ELF-1 (cell line): Measurements from ENCODE around the gene SCN3B.

ENCODE experiments used
- DNase-seq: peaks from one replicate; pipeline ENCODE4 v3.0.0-alpha.2; 2016; ENCODE audit warnings: low read depth, low spot score

SCN3B gene

DNA sequence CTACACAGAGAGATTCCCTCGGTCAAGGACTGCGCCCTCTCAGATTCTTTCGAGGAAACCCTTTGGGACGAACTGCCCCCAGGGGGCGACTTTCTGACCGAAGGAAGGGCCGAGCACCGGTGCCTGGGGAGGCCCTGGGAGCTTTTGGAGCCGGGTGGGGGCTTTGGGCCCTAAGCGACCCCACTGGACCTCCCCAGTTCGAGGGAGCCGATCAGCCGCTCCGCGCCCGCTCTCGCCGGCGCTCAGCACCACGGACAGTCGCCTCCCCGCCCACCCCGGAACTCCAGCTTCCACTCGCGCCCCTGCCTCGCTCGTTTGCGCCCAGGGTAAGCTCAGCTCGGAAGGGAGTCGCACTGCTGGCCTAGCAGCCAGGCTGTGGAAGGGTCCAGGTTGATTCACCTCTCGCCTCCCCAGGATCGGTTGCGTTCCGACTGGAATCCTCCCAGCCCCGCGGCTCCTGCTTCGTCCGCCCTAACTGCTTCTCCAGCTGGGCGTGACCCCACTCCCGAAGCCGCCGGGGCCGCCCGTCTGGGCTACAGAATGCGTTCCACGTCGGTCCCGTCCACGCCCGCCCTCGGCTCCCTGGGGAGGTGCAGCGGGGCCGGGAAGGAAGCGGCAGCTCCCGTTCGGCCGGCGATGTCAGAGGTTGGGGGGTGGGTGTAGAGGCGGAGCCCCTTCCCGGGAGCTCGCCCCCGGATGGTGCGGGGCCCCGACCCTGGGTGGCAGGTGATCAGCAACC, 428 bp downstream of the SCN3B start:
- peak; percentile 72 for DNase-seq

DNA sequence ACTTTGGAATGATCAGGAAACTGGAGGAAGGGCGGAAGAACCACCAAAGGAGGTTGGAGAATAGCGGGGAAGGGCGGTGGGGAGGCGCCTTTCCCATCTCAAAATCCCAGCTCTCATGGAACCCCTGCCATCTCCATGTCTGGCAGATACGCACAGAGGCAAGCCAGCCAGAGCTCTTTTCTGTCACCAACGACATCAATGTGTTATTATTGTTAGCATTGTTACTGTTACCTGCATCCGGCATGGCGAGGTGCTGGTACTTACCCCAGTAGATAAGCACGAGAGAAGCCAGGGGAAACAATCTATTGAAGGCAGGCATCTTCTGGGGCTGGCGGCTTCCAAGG, 969 bp downstream of the SCN3B start:
- DNase-seq: no peak

DNA sequence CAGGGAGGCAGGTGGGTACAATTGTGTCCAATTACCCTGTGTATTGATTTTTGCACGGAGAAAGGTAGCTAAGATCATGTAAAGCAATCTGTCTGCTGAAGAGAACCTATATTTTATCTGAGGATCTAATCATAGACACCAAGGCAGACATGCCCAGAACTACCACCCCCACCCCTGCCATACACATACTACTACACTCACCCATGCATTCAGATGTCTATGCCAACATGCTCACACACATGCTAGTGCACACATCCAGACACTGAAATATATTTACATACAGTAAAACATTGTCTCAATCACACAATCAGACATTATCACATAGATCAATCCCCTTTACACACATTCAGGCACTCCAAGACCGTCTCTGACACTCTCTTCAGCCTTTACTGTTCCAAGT, 1.8 kb downstream of the SCN3B start:
- DNase-seq: no peak

DNA sequence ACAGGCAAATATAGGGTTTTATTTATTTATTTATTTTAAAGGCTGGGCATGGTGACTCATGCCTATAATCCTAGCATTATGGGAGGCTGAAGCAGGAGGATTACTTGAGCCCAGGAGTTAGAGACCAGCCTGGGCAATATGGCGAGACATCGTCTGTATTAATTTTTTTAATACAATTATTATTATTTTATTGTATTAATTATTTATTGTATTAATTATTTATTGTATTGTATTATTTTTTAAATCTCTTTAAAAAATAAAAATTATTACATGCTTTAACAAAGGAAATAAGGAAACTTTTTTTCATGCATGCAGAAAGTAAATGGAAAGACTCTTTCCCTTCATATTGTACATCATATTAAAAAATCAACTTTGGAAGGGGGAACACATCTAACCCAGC, 3.5 kb downstream of the SCN3B start:
- no peak for DNase-seq

DNA sequence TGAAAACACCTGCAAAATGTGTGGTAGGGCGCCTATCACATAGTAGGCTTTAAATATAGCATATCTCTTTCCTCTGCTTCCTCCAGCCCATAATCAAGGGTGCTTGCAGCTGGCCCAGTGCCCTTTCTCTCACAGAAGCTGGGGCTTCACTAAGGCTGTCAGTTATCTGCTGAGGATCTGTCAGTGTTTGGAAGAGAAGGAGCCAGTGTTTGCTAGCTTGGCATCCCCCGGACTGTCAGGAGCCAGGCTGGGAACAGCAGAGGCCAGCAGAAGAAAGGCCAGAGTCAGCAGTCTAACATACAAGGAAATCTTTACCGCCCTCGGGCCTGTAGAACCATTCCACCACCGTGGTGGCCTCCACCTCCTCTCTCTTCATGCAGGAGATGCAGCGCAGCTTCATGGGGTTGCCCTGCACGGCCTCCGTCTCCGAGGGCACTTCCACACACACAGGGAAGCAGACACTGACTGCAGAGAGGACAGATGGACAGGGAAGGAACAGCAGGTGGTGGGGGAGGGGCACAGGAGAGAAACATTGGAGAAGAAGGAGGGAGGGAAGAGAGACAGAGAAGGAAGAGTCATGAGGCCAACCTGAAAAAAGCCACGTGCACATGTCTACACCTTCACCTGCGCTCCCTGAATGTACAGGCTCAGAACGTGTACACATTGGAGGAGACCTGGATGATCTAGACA, 9.0 kb downstream of the SCN3B start:
- DNase-seq: peak; percentile 30

DNA sequence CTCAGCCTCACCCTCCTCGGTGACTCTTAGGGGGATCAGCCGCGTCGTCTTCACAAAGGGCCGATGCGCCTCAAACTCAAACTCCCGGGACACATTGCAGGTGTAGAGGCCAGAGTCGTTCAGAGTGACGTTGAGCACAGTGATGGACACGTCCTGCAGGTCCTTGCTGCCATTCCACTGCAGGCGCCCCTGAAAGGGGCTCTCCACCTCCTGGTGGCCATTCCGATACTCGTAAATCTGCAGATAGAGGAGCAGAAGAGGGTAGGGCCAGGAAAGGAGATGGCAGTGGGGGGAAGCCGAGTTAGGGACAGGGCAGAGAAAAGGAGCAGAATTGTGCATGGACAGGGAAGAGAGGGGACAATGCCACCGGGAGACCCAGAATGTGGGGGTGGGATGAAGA, 12.0 kb downstream of the SCN3B start:
- DNase-seq: no peak

DNA sequence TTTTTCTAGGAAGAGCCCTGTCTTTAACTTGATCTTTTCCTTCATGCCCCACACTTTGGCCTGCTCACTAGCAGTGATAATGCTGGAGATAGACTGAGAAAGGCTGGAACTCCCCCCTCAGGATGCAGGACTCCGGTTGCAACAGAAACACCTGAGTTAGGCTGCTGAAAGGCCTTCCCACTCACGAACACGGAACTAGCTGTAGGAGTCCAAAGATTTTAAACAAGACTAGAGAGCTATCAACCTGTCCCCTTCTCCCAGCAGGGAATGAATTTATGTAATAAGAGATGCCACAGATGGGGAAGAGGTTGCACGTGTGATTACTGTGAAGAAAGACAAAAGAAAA, 13.0 kb downstream of the SCN3B start:
- no peak for DNase-seq

DNA sequence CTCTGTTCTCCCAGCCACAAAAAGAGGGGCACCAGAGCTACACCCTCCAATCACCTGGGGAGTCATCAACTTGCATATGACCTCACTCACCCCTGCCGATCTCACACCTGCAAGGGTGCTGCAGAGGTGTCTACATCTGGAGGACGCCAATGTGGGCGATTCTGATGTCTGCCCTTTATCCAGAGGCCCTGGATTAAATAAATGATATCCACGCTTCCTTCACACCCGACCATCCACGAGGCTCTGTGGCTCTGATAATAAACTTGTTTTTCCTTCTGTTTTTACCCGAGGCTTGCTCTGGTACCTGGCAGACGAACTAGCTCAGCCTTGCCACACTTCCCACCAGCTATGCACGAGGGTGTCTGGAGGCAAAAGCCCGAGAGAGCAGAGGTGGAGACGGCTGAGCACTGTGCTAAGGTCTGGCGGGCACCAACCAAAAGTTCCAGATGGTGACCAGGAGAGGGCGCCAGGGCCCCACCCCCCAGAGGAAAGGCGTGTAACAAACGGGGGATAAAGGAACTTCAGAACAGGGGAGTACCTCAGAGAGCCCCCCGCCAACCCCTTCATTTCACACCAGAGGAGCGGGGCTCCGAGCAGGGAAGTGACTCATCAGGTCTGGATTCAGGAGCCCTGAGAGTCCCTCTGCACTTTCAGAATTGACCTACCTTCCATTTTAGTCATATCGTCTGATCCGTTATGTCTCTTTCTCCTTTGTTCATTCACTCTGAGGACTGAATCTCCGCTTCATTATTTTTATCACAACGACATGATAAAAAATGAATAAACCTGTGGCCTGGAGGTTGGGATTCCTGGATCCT, 13.5 kb downstream of the SCN3B start:
- peak; percentile 83 for DNase-seq

DNA sequence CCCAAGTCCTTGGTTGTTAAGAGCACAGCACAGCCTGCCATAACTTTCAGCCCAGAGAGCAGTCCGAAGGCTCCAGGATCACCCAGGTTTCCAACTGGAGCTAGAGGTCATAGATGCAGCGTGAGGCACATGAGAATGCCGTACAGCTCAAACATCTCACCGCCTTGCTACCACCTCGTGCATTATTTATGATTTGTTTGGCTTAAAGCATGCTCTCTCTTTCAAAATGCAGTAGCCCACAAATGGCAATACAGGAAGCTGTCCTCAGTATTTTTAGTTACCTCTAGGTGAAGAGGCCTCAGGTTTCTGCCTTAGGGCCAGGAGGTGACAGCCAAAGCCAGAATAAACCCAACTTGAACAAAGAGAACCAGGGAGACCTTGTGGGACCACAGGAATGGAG, 14.4 kb downstream of the SCN3B start:
- DNase-seq: no peak

DNA sequence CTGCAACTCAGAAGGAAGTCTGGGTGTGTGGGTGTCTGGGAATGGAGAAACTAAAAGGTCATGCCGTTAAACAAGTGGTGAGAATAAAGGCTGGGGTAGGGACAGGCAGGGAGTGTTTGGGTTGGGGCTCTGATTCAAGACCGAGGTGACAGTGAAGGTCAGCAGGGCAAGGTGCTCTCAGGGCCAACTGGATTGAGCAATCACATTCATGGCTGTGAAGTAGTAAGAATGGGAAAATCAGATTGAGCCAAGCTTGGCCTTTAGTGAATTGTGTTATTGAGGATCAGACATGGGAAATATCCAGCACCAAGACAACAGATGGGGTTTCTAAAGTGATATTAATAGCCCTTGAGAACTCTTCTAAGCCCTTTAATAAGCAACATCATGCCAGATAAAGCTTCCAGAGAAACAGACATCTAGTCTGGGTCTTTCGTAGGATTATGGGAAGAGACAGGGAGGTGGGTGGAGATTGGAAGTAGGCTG, 24.3 kb downstream of the SCN3B start:
- no peak for DNase-seq

DNA sequence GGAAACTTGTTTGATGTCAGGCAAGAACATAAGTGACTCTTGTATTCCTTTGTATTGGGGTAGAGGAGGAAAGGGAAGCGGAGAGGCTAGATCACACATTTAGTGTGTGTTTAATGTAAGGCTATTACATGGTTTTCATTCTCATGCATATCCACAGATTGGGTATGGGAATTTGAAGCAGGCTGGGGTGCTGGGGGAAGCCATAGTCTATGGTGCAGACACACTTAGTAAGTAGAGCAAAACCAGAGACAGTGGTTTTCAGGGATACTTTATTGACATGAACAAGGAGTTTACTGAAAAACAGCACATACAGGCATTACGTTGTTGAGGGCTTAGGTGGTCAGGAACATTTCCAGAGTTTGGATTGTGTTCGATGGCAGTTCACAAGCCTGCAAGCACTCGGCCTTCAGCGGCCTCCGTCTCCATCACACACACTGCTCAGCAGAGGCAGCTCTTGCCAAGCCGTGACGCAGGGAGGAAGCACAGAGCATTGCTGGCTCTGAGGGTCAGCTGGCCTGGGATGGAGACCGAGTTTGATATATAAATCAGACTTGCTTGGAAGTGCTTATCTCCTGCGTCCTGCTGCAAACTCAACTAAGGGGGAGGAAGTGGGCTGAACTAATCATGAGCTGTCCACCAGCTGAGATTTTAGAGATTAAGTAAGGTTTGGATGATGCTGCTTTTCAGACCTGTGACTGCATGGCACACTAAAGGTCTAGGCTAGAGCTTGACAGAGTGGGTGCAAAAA, 25.3 kb downstream of the SCN3B start:
- DNase-seq: no peak

DNA sequence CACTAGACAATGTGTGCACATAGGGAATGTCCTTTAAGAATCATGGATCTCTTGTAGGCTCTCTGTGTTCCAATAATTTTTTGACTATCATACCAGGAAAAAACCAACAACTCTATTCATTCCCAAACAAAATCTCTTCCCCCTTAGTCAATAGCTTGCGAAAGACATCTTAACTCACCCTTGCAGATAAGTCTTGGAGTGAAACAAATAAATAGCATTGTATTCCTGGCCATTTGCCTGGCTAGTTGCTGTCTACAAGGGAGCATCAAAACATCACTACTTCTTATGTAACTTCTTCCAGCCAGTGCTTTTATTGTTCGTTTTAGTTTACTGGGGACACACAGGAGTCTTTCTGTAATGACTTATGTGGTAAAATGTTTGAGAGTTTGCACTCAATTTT, 29.4 kb downstream of the SCN3B start:
- no peak for DNase-seq

DNA sequence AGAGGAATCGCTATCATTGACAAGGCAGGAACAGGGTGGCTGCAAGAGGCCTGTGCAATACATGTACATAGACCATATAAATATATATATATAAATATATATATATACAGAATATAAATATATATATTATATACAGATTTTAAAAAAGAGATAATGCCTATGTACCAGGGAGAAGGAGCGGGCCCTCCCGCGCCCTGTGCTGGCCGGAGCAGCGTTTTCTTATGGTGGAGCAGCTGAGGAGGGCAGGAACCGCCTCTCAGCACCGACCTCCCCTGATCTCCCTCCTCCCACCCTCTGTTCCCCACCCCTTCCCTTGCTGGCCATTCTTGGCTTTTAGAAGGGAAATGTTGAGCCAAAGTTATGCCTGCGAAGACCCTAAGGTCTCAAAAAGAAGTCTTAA, 31.8 kb downstream of the SCN3B start:
- no peak for DNase-seq

DNA sequence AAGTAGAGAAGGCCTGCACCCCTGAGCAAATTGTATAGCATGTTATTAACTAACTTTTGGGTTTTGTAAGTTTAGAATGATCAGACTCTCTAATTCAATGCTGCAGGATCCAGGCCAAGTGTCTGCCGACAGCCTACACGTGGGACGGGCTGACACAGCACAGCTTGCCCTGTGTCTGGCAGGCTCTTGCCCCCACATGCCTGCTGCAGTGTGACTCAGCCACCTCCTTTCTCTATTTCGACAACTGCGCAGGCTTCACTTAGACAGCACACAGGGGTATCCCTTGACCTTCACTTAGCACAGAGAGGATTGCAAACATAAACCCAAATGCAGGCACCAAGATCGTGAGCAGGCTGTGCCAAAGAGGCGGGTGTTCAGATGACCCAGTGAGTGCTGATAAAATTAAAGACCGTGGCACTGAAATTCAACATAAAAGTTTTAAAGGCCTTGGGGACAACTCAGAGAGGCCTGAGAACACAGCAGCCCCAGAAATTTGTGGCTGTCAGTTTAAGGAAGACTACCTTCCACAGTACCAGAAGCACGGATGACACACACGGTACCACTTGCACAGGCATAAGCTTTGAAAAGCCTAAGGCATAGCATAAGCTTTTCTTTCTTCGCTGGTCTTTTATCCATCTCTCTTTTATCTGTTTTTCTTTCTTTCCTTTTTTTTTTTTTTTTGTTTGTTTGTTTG, 37.8 kb downstream of the SCN3B start:
- DNase-seq: no peak

DNA sequence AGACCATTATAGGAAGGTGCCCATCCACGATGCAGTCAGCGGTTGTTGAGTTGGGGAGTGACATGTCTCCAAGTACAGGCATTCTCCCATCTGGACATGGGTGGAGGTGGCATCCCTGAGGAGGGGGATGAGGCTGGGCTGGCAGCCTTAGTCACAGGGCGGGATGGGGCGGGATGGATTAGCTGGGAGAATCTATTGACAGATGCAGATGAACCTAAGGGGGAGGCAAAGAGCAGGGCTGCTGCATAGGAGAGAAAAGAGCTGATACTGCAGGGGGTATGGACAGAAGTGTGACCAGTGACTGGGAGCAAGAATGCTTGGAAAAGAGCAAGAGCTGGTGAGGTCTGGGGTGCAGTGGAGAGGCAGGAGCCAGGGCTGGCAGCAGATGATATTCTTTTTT, 42.7 kb downstream of the SCN3B start:
- no peak for DNase-seq

DNA sequence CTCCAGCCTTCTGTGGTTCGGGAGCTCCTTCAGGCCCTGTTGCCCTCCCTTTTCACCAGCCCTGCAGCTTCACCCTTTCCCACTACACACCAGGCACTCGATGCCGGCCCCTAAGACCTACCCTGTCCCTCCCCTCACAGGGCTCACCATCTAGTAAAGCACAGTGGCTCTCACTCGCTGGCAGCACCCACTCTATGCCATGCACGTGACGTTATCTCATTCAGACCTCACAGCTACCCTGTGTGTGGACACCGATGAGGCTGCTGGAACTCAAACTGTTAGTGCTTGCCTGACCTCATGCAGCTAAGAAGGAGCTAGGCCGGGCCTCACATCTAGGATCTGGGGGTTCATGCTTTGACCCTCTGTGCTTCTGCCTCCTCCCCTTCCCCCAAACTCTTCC, 45.5 kb downstream of the SCN3B start:
- no peak for DNase-seq

DNA sequence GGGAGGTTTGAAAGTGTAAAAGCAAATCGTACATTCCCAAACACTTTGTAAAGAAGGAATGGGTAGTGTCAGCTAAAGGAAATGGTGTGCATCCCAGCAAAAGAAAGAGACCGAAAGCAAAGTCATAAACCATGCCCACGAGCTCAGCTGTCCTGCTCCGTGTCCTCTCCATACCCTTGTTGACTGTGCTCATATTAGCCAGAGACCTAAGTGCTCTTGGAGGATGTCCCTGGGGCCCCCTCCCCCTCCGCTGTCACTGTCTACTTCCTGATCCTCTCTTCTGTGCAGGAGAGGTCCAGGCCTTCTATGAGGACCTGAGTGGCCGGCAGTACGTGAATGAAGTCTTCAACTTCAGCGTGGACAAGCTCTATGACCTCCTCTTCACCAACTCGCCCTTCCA, 46.1 kb downstream of the SCN3B start:
- DNase-seq: no peak

DNA sequence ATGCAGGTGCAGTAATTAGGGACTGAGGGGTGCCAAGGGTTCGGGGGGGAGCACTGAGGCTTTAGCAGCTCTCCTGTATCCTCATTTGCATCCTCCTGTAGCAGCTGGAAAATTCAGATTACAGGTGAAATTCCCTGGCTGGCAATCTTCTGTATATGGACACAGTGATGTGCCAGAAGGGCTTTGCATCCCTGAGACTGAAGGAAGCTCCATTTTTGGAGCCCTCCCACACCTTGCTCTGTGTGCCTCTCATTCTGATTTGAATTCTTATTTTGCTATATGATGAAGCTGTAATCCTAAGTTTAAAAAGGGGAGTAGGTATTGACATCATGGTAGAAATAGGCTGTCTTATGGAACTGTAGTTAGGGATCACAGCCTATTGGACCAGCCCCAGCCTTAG, 46.6 kb downstream of the SCN3B start:
- DNase-seq: no peak

DNA sequence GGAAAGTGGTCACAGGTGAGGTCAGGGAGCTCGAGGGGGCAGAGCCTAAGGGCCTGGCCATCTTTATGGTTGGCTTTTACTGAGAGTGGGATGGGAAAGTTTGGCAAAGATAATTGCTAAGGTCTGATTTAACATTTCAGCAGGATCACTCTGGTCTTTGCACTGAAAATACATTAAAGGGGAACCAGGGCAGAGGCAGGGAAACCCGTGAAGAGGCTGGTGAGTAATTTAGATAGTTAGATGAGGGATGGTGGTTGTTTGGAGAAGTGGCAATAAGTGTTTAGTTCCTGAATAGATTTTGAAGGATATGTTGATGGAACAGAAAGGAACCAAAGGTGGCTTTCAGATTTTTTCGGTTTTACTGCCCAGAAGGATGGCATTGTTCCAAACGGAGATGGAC, 50.8 kb downstream of the SCN3B start:
- no peak for DNase-seq

DNA sequence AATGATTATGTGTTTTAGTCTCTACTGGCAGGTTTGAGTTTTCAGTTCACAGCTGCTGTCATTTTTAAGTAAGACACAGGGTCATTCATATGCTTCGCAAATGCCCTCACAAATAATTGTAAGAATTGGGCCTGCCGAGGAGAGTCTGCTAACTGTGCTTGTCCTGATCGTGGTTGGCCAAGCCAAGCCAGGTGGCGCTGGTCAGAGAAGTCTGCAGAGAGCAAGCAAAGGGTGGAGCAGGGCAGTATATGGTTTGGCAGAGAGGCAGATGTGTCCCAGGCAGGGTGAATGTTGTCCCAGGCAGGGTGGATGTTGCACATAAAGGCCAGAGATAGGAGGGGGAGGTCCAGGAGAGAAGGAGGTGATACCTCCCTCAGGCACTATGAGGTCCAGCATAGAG, 52.7 kb downstream of the SCN3B start:
- no peak for DNase-seq

DNA sequence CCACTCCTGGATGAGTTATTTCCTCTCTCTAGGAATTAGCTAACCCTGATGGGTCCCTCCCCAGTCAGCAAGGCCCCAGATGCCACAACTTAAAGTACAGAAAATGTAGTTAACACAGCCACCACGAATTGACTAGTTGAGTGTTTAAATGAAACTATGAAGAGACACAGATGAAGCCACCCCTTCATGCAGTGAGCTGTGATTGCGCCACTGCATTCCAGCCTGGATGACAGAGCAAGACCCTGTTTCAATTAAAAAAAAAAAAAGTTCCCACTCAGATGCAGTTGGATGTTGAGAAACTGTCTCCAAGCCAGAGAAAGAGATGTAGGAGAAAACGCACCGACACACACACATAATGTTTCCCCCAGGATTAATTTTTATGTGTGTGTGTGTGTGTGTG, 53.3 kb downstream of the SCN3B start:
- DNase-seq: no peak

DNA sequence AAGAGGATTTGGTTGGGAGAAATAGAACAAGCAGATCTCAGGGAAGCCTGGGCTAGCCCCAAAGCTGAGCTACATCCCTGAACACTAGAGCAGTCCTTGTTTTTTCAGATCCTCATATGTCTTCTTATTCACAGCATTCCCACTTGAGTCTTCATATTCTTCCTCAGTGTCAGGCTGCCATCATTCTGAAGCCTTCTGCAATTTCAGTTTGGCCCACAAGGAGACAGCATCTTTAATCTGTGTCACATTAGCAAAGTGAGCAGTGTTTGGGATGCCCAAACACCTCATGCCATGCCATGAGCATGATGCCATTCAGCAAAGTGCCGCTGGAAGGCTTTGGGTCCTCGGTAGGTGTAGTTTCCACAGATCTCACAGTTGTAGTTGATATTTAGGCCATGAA, 56.6 kb downstream of the SCN3B start:
- DNase-seq: no peak
